ENCODE measurements around the gene ATP10B. TPM values are rescaled to one million over a fixed set of nuclear protein-coding genes. Genes with fewer than 3 reads are reported as not detected.
"Not testable (repeated sequence)": the region's sequence is repeated elsewhere in the genome, so short reads cannot be mapped to it uniquely, and the experiment has no call there.

The ATP10B gene
- total RNA-seq, 5 donors from 2014 or later (not counting 1 experiment from before 2014, with no cell fraction given): 0.07 to 0.12 (median 0.09) TPM; not detected in 2

DNA sequence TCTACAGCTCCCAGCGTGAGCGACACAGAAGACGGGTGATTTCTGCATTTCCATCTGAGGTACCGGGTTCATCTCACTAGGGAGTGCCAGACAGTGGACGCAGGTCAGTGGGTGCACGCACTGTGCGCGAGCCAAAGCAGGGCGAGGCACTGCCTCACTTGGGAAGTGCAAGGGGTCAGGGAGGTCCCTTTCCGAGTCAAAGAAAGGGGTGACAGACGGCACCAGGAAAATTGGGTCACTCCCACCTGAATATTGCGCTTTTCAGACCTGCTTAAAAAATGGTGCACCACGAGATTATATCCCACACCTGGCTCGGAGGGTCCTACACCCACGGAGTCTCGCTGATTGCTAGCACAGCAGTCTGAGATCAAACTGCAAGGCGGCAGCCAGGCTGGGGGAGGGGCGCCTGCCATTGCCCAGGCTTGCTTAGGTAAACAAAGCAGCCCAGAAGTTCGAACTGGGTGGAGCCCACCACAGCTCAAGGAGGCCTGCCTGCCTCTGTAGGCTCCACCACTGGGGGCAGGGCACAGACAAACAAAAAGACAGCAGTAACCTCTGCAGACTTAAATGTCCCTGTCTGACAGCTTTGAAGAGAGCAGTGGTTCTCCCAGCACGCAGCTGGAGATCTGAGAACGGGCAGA lies 21.7 kb upstream of the ATP10B start:
- CTCF ChIA-PET; H3K9me3 ChIP-seq; H3K36me3 Mint-ChIP-seq; DNase-seq; H3K4me1 Mint-ChIP-seq; H3K4me3 ChIP-seq (ENCODE audit: control insufficient read depth in 1 of 2, extremely low read depth in 1 of 2, low read length in 1 of 2); H3K27ac ChIP-seq (ENCODE audit: low read length); ATAC-seq (replicated peaks in 1 of 4); H3K27me3 ChIP-seq (replicated peaks in 1 of 2; ENCODE audit: control insufficient read depth in 2 of 2, extremely low read depth in 1 of 2, insufficient read depth in 2 of 2, low read length in 1 of 2); POLR2A ChIA-PET; H3K4me3 Mint-ChIP-seq; H3K36me3 ChIP-seq (ENCODE audit: control insufficient read depth in 2 of 2, extremely low read depth in 1 of 2, insufficient read depth in 1 of 2, low read length in 1 of 2); H3K4me1 ChIP-seq (ENCODE audit: control insufficient read depth in 1 of 2, extremely low read depth in 1 of 2, insufficient read depth in 2 of 2, low read length in 2 of 2); H3K27ac Mint-ChIP-seq: not testable (repeated sequence)
- 48% methylated on average over 8 of the region's 21 CpGs for WGBS (ENCODE audit: insufficient coverage)
- H3K9me3 Mint-ChIP-seq: peaks cover 0 to 10% (median 10%) of the 10 kb centered on the region in 3 donors
- H3K27me3 Mint-ChIP-seq: peaks cover 6 to 12% of the 10 kb centered on the region in 2 donors

DNA sequence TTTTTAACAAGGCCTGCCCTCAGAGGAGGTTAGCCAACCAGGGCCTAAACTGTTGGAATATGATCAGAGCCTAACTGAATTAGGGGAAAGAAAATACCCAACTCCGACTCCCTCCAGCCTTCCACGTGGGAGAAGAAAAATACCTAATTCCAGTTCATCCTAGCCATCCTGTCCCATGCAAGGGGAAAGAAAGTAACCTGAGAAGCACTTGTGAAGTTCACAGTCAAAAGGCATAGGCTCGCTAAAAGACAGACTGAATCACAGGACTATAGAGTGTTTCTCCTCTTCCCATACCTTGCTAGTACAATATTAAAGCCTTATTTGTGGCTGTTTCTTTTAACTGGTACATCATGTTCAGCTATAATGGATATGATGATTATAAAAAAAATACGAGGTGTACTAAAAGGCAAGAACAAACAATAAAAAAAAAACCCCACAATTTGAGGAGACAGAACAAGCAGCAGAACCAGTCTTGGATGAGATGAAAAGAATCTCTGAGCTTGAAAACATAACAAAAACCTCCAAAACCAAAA lies 18.0 kb upstream of the ATP10B start:
- Histone ChIP-seq H3K27ac (ENCODE audit: low read length) (no peak overlapping the region), H3K9me3 (no peaks in the 10 kb centered on the region), H3K27me3 (replicated peaks in 1 of 2; ENCODE audit: control insufficient read depth in 2 of 2, extremely low read depth in 1 of 2, insufficient read depth in 2 of 2, low read length in 1 of 2) (peaks cover 0 to 2% of the 10 kb centered on the region in 2 experiments), H3K4me1 (ENCODE audit: control insufficient read depth in 1 of 2, extremely low read depth in 1 of 2, insufficient read depth in 2 of 2, low read length in 2 of 2) (no peaks in the 10 kb centered on the region), H3K36me3 (ENCODE audit: control insufficient read depth in 2 of 2, extremely low read depth in 1 of 2, insufficient read depth in 1 of 2, low read length in 1 of 2) (no peaks in the 10 kb centered on the region), H3K4me3 (ENCODE audit: control insufficient read depth in 1 of 2, extremely low read depth in 1 of 2, low read length in 1 of 2) (no peak overlapping the region)
- WGBS (ENCODE audit: insufficient coverage): no CpG with 5 or more reads among the region's 4 CpGs
- Mint-ChIP-seq H3K27me3 (peaks cover 9 to 12% of the 10 kb centered on the region in 2 donors), H3K27ac (no peak overlapping the region), H3K36me3 (no peaks in the 10 kb centered on the region), H3K9me3 (peaks cover 0 to 15% (median 10%) of the 10 kb centered on the region in 3 donors), H3K4me3 (no peak overlapping the region), H3K4me1 (peaks cover 3 to 6% (median 4%) of the 10 kb centered on the region in 3 donors)
- ChIA-PET POLR2A (no interaction called here), CTCF (interaction anchor here in 1 of 2 donors (0.6 kb wide), 1 partner anchor 432 kb away, joined by 3 read pairs; no protein-coding TSS in a partner anchor)
- DNase-seq (no peak), ATAC-seq (replicated peaks in 1 of 4) (no peak)

DNA sequence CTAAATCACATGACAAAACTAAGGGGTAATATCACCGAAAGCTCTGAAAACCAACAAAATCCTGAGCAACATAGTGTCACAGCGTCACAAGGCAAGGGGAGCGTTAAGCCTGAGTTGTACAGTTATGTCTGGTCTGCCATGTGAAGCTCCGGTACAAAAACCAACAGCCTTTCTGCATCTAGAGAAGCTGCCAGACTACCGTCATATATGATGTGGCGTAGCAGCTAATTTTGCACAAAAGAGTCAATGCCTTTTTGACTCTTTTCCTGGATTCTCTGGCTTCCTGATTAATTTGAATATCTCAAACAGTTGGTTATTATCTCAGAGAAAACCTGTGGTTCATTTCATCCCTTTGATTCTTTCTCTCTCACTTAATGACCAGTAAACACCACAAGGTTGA lies 16.0 kb upstream of the ATP10B start:
- Mint-ChIP-seq H3K4me3 (no peak overlapping the region), H3K9me3 (peaks cover 0 to 14% (median 12%) of the 10 kb centered on the region in 3 donors), H3K4me1 (peaks cover 3 to 6% (median 4%) of the 10 kb centered on the region in 3 donors), H3K36me3 (no peaks in the 10 kb centered on the region), H3K27ac (no peak overlapping the region), H3K27me3 (peaks cover 4 to 8% of the 10 kb centered on the region in 2 donors)
- H3K36me3 ChIP-seq (ENCODE audit: control insufficient read depth in 2 of 2, extremely low read depth in 1 of 2, insufficient read depth in 1 of 2, low read length in 1 of 2): no peaks in the 10 kb centered on the region
- no peak overlapping the region for H3K27ac ChIP-seq (ENCODE audit: low read length)
- ChIA-PET POLR2A (no interaction called here), CTCF (no interaction called here)
- no peak overlapping the region for H3K4me3 ChIP-seq (ENCODE audit: control insufficient read depth in 1 of 2, extremely low read depth in 1 of 2, low read length in 1 of 2)
- 88% methylated on average over 6 of the region's 6 CpGs for WGBS (ENCODE audit: insufficient coverage)
- no peaks in the 10 kb centered on the region for H3K27me3 ChIP-seq (replicated peaks in 1 of 2; ENCODE audit: control insufficient read depth in 2 of 2, extremely low read depth in 1 of 2, insufficient read depth in 2 of 2, low read length in 1 of 2)
- H3K9me3 ChIP-seq: no peaks in the 10 kb centered on the region
- DNase-seq: no peak
- no peaks in the 10 kb centered on the region for H3K4me1 ChIP-seq (ENCODE audit: control insufficient read depth in 1 of 2, extremely low read depth in 1 of 2, insufficient read depth in 2 of 2, low read length in 2 of 2)
- no peak for ATAC-seq (replicated peaks in 1 of 4)

DNA sequence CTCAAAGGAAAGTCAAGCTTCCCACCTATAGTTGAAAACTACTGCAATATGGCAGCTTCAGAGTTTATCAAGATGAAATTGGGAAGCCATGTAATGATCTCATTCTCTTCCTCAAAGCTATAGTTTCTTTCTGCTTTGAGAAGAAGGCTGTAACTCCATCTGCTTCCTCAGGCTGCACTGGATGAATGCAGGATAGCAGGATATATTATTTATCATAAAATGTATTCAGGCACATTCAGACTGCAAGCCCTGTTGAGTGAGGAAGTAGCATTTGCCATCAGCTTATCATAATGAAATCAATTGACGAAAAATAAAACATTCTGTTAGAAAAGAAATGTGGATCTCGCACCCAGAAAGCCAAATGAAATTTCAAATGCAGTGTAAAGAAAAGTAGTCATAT lies 560 bp downstream of the ATP10B start:
- WGBS (ENCODE audit: insufficient coverage): no CpG with 5 or more reads among the region's 2 CpGs
- H3K27me3 Mint-ChIP-seq: no peaks in the 10 kb centered on the region
- H3K4me3 Mint-ChIP-seq: no peak overlapping the region
- ATAC-seq (replicated peaks in 1 of 4) (no peak), DNase-seq (no peak)
- H3K4me1 Mint-ChIP-seq: no peaks in the 10 kb centered on the region
- no peak overlapping the region for H3K27ac Mint-ChIP-seq
- ChIA-PET POLR2A (no interaction called here), CTCF (no interaction called here)
- no peaks in the 10 kb centered on the region for H3K9me3 ChIP-seq
- no peaks in the 10 kb centered on the region for H3K36me3 ChIP-seq (ENCODE audit: control insufficient read depth in 2 of 2, extremely low read depth in 1 of 2, insufficient read depth in 1 of 2, low read length in 1 of 2)
- H3K27me3 ChIP-seq (replicated peaks in 1 of 2; ENCODE audit: control insufficient read depth in 2 of 2, extremely low read depth in 1 of 2, insufficient read depth in 2 of 2, low read length in 1 of 2): no peaks in the 10 kb centered on the region
- no peaks in the 10 kb centered on the region for H3K4me1 ChIP-seq (ENCODE audit: control insufficient read depth in 1 of 2, extremely low read depth in 1 of 2, insufficient read depth in 2 of 2, low read length in 2 of 2)
- H3K4me3 ChIP-seq (ENCODE audit: control insufficient read depth in 1 of 2, extremely low read depth in 1 of 2, low read length in 1 of 2): no peak overlapping the region
- peaks cover 0 to 5% (median 0%) of the 10 kb centered on the region in 3 donors for H3K9me3 Mint-ChIP-seq
- no peaks in the 10 kb centered on the region for H3K36me3 Mint-ChIP-seq
- H3K27ac ChIP-seq (ENCODE audit: low read length): no peak overlapping the region

DNA sequence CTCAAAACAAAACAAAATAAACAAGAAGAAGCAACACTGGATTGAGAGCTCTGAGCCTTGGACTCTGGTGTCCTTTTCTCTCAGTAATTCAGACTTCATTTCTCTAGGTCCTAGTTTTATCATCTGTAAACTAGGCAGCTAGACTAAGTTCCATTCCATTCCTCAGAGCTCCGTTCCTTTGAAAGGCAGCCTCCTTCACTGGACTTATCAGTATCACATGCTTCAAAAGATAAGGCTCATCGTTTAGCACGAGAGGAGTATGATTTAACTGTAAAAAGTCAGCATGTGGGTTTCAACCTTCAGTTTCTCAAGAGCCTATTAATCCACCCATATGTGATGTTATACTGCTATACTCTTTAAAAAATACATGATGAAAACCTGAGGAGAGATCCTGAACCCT lies 1.6 kb downstream of the ATP10B start:
- Mint-ChIP-seq H3K36me3 (no peaks in the 10 kb centered on the region), H3K4me3 (no peak overlapping the region), H3K4me1 (no peaks in the 10 kb centered on the region), H3K27me3 (no peaks in the 10 kb centered on the region), H3K9me3 (peaks cover 0 to 3% (median 0%) of the 10 kb centered on the region in 3 donors), H3K27ac (no peak overlapping the region)
- ATAC-seq (replicated peaks in 1 of 4) (no peak), DNase-seq (no peak)
- Histone ChIP-seq H3K9me3 (no peaks in the 10 kb centered on the region), H3K4me3 (ENCODE audit: control insufficient read depth in 1 of 2, extremely low read depth in 1 of 2, low read length in 1 of 2) (no peak overlapping the region), H3K27ac (ENCODE audit: low read length) (no peak overlapping the region), H3K4me1 (ENCODE audit: control insufficient read depth in 1 of 2, extremely low read depth in 1 of 2, insufficient read depth in 2 of 2, low read length in 2 of 2) (no peaks in the 10 kb centered on the region), H3K27me3 (replicated peaks in 1 of 2; ENCODE audit: control insufficient read depth in 2 of 2, extremely low read depth in 1 of 2, insufficient read depth in 2 of 2, low read length in 1 of 2) (no peaks in the 10 kb centered on the region), H3K36me3 (ENCODE audit: control insufficient read depth in 2 of 2, extremely low read depth in 1 of 2, insufficient read depth in 1 of 2, low read length in 1 of 2) (no peaks in the 10 kb centered on the region)
- WGBS (ENCODE audit: insufficient coverage): no CpG with 5 or more reads among the region's 3 CpGs
- ChIA-PET CTCF (no interaction called here), POLR2A (no interaction called here)

DNA sequence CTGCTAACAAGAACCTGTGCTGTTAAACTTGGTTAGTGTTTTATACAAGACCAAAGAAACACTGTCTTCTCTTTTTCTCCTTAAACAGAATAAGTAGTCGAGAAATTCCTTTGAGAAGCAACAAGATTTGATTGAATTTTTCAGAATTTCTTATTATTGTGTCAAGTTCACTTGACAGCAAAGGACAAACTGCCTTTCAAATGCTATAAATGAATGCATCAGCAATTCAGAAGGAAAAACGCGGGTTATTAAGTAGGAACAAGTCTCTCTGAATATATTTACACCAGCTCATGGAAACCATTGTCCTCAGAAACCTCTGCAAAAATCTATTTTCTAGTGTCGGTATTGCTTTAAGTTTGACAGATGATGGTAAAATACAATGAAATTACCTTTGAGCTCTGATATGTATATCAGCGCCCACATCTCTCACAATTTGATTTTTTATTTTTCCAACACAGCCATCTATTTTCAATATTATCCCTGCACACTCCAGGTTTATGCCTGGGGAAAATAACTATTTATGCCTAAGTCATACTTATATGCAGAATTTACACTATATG lies 4.4 kb downstream of the ATP10B start:
- CTCF ChIA-PET: interaction anchor here in 1 of 2 donors (1.4 kb wide), 1 partner anchor 408 kb away, joined by 4 read pairs; no protein-coding TSS in a partner anchor
- ATAC-seq (replicated peaks in 1 of 4) (no peak), DNase-seq (no peak)
- H3K36me3 ChIP-seq (ENCODE audit: control insufficient read depth in 2 of 2, extremely low read depth in 1 of 2, insufficient read depth in 1 of 2, low read length in 1 of 2): no peaks in the 10 kb centered on the region
- H3K36me3 Mint-ChIP-seq: no peaks in the 10 kb centered on the region
- no peak overlapping the region for H3K27ac ChIP-seq (ENCODE audit: low read length)
- no peaks in the 10 kb centered on the region for H3K4me1 ChIP-seq (ENCODE audit: control insufficient read depth in 1 of 2, extremely low read depth in 1 of 2, insufficient read depth in 2 of 2, low read length in 2 of 2)
- no peak overlapping the region for H3K4me3 ChIP-seq (ENCODE audit: control insufficient read depth in 1 of 2, extremely low read depth in 1 of 2, low read length in 1 of 2)
- H3K27me3 Mint-ChIP-seq: no peaks in the 10 kb centered on the region
- no peaks in the 10 kb centered on the region for H3K27me3 ChIP-seq (replicated peaks in 1 of 2; ENCODE audit: control insufficient read depth in 2 of 2, extremely low read depth in 1 of 2, insufficient read depth in 2 of 2, low read length in 1 of 2)
- H3K27ac Mint-ChIP-seq: no peak overlapping the region
- no peak overlapping the region for H3K4me3 Mint-ChIP-seq
- POLR2A ChIA-PET: no interaction called here
- no CpG with 5 or more reads among the region's 5 CpGs for WGBS (ENCODE audit: insufficient coverage)
- H3K9me3 ChIP-seq: no peaks in the 10 kb centered on the region
- no peaks in the 10 kb centered on the region for H3K9me3 Mint-ChIP-seq
- no peaks in the 10 kb centered on the region for H3K4me1 Mint-ChIP-seq

All from T-cell (primary cell).